Stomach smooth muscle (tissue), 2 donors: ENCODE results near the gene NEDD4L.

Source experiments
- H3K27ac ChIP-seq: one replicate; pipeline ENCODE4 v1.7.0; 2013; ENCODE audit warnings: mild to moderate bottlenecking, low read length, inconsistent platforms
- H3K27me3 ChIP-seq, 2 donors: one replicate each; pipeline ENCODE4 v1.7.0; 2013; ENCODE audit warnings: low read length in 2 of 2; ENCODE audit not compliant: insufficient read depth in 2 of 2, control insufficient read depth in 1 of 2
- H3K36me3 ChIP-seq, 2 donors: one replicate each; pipeline ENCODE4 v1.7.0; 2013; ENCODE audit warnings: low read length in 2 of 2; ENCODE audit not compliant: control insufficient read depth in 2 of 2, insufficient read depth in 2 of 2
- H3K4me1 ChIP-seq: one replicate; pipeline ENCODE4 v1.7.0; 2013; ENCODE audit warnings: low read length; ENCODE audit not compliant: control insufficient read depth, insufficient read depth
- H3K4me3 ChIP-seq, 2 donors: one replicate each; pipeline ENCODE4 v1.7.0; 2013; ENCODE audit warnings: low read length in 2 of 2
- H3K9ac ChIP-seq, 2 donors: one replicate each; pipeline ENCODE4 v1.7.0; 2013; ENCODE audit warnings: low read length in 2 of 2, mild to moderate bottlenecking in 1 of 2
- H3K9me3 ChIP-seq, 2 donors: one replicate each; pipeline ENCODE4 v1.7.0; 2013; ENCODE audit warnings: low read length in 2 of 2; ENCODE audit not compliant: control insufficient read depth in 2 of 2
- donor health status: healthy.
- donor health status: Pancreatic carcinoma.

The NEDD4L gene

DNA sequence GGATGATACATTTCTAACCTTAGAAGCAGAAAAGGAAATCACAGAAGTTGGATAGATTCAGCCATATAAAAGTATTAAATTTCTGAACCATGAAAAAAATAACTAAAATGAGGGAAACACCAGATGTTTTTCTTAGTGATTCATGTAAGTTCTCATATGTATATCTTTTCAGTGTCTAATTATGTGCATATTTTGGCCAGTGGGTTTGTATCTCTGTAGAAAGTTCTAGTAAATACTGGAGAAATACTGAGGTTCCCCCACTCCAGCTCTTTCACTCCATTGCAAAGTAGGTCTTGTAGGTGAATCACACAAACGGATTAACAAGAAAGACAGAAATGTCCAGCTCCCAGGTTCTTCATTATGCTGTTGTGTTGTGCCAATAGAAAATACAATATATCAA lies 222.3 kb downstream of the NEDD4L start:
- Histone ChIP-seq H3K4me3 (no peak overlapping the region), H3K9ac (no peak overlapping the region), H3K36me3 (no peaks in the 10 kb centered on the region), H3K9me3 (no peaks in the 10 kb centered on the region), H3K4me1 (peaks cover 4% of the 10 kb centered on the region), H3K27ac (no peak overlapping the region), H3K27me3 (no peaks in the 10 kb centered on the region)

DNA sequence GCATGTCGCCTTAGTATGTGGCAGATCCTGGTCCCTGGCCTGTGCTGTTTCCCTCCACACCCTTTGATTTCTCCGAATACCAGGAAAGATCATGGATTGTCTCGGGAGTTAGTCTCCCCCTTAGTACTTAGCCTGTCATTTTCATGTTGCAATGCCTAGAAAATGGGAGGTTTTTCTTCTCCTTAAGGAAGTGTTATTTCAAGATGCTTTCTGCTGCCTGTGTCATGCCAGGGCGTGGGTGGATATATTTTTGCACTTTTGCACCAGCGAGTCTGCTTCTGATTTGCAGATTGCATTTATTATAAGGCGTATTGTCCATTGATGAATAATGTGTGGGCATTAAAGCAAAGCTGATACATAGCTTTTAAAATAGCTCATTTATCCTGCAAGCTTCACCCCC lies 223.5 kb downstream of the NEDD4L start:
- no peak overlapping the region for H3K9ac ChIP-seq
- H3K27ac ChIP-seq = no peak overlapping the region
- H3K27me3 ChIP-seq = no peaks in the 10 kb centered on the region
- H3K4me1 ChIP-seq = peaks cover 4% of the 10 kb centered on the region
- H3K9me3 ChIP-seq = no peaks in the 10 kb centered on the region
- no peak overlapping the region for H3K4me3 ChIP-seq
- H3K36me3 ChIP-seq = no peaks in the 10 kb centered on the region

DNA sequence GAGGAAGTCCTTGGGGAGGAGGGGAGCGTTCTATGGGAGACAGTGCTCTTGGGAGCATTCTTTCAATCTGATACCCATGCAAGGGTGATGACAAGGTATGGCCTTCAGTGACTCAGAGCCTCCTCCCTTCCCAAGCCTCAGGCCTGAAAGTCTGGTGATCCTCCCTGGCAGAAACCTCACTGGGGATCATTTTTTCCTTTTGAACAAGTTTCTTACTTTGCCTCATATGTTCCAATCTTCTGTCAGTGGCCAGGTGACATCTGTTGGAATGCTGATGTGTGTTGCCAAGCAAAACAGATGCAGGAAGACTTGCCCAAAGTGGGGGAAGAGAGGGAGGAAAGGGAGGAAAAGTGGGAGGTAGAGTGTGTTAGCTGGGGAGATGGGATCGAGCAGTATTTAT lies 224.8 kb downstream of the NEDD4L start:
- H3K27me3 ChIP-seq = no peaks in the 10 kb centered on the region
- H3K4me1 ChIP-seq = no peaks in the 10 kb centered on the region
- H3K9me3 ChIP-seq = no peaks in the 10 kb centered on the region
- H3K36me3 ChIP-seq = no peaks in the 10 kb centered on the region
- H3K9ac ChIP-seq = no peak overlapping the region
- H3K4me3 ChIP-seq = no peak overlapping the region
- no peak overlapping the region for H3K27ac ChIP-seq

DNA sequence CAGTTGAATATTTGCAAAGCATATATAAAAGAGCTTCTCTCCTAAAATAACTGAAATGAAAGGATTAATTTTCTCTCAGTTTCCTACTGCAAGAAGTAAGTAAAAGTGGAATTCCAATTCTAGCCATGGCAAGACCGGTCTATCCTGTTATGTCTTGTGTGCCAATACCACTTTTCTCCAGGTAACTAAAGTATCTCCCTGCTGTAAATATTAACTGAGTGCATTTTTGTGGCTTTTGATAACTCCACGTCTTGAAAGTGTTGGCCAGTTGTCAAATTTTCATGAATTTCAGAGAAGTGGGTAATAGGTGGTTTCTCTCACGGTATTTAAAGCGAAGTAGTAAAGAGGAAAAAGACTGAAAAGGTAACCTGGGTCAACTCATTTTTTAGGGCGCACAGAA lies 225.9 kb downstream of the NEDD4L start:
- no peak overlapping the region for H3K9ac ChIP-seq
- H3K4me3 ChIP-seq = no peak overlapping the region
- H3K27me3 ChIP-seq = no peaks in the 10 kb centered on the region
- H3K36me3 ChIP-seq = no peaks in the 10 kb centered on the region
- H3K4me1 ChIP-seq = no peaks in the 10 kb centered on the region
- no peak overlapping the region for H3K27ac ChIP-seq
- H3K9me3 ChIP-seq = no peaks in the 10 kb centered on the region

DNA sequence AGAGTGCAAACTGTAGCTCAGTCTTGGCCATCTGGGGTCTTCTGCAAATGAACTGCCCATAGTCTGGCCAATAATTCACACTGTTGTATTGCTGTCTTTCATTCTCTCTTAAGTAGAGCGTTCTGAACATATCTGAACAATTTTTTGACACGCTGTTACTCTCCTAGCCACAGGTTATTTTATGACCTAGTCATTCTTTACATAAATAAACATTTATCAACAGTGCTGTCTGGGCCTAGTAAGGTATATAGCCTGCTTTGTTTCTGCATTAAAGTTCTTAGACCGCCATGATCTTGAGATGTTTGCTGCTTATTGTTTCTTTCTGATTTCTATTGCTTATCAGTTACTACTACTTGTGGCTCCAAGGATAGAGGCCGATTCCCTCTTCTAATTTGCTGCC lies 226.4 kb downstream of the NEDD4L start:
- no peak overlapping the region for H3K27ac ChIP-seq
- H3K36me3 ChIP-seq = no peaks in the 10 kb centered on the region
- no peak overlapping the region for H3K4me3 ChIP-seq
- no peaks in the 10 kb centered on the region for H3K4me1 ChIP-seq
- H3K9me3 ChIP-seq = no peaks in the 10 kb centered on the region
- H3K27me3 ChIP-seq = no peaks in the 10 kb centered on the region
- no peak overlapping the region for H3K9ac ChIP-seq

DNA sequence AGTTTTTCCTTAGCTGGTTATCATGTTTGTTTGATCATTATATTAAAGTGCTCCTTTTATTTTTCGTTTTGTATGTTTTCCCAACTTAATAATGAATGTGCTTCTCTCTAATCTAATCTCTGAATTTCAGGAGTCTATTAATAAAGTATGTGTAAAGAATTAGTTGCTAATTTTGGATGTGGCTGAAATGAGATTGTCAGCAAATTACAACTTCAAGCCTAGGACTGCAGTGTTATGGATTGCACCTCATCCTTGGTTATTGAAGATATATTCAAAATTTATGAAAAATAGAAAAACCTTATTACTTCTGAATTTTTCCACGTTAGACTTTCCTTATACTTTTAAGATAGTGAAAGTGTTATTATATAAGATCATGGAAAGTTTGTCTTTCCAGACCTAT lies 227.7 kb downstream of the NEDD4L start:
- Histone ChIP-seq H3K27ac (no peak overlapping the region), H3K9me3 (no peaks in the 10 kb centered on the region), H3K4me1 (no peaks in the 10 kb centered on the region), H3K4me3 (no peak overlapping the region), H3K9ac (no peak overlapping the region), H3K36me3 (no peaks in the 10 kb centered on the region), H3K27me3 (no peaks in the 10 kb centered on the region)

- Histone ChIP-seq H3K27me3 (no peaks in the 10 kb centered on the region), H3K36me3 (no peaks in the 10 kb centered on the region), H3K4me1 (peaks cover 4% of the 10 kb centered on the region), H3K4me3 (no peak overlapping the region), H3K9me3 (no peaks in the 10 kb centered on the region), H3K27ac (no peak overlapping the region), H3K9ac (no peak overlapping the region)
Measured at GRCh38 chr18:58272209-58272608, 228.2 kb downstream of the NEDD4L start.

- Histone ChIP-seq H3K9ac (no peak overlapping the region), H3K4me3 (no peak overlapping the region), H3K27me3 (no peaks in the 10 kb centered on the region), H3K36me3 (no peaks in the 10 kb centered on the region), H3K27ac (no peak overlapping the region), H3K4me1 (peaks cover 5% of the 10 kb centered on the region), H3K9me3 (no peaks in the 10 kb centered on the region)
Measured at GRCh38 chr18:58272779-58273435, 228.9 kb downstream of the NEDD4L start.

- Histone ChIP-seq H3K4me3 (no peak overlapping the region), H3K27ac (no peak overlapping the region), H3K4me1 (peaks cover 5% of the 10 kb centered on the region), H3K36me3 (no peaks in the 10 kb centered on the region), H3K9ac (no peak overlapping the region), H3K9me3 (no peaks in the 10 kb centered on the region), H3K27me3 (no peaks in the 10 kb centered on the region)
Measured at GRCh38 chr18:58275176-58275575, 231.2 kb downstream of the NEDD4L start.

GRCh38 chr18:58276789-58277739 lies 233.0 kb downstream of the NEDD4L start:
- Histone ChIP-seq H3K27ac (no peak overlapping the region), H3K4me1 (peaks cover 5% of the 10 kb centered on the region), H3K9me3 (no peaks in the 10 kb centered on the region), H3K27me3 (no peaks in the 10 kb centered on the region), H3K9ac (no peak overlapping the region), H3K36me3 (no peaks in the 10 kb centered on the region), H3K4me3 (peak overlapping the region in 1 of 2 donors; percentile 49)
